ENCODE measurements around the gene EIF4G3.

GRCh38 chr1:21156019-21156418 is 20.7 kb downstream of the EIF4G3 start:
- TF ChIP-seq, protein P1, sequence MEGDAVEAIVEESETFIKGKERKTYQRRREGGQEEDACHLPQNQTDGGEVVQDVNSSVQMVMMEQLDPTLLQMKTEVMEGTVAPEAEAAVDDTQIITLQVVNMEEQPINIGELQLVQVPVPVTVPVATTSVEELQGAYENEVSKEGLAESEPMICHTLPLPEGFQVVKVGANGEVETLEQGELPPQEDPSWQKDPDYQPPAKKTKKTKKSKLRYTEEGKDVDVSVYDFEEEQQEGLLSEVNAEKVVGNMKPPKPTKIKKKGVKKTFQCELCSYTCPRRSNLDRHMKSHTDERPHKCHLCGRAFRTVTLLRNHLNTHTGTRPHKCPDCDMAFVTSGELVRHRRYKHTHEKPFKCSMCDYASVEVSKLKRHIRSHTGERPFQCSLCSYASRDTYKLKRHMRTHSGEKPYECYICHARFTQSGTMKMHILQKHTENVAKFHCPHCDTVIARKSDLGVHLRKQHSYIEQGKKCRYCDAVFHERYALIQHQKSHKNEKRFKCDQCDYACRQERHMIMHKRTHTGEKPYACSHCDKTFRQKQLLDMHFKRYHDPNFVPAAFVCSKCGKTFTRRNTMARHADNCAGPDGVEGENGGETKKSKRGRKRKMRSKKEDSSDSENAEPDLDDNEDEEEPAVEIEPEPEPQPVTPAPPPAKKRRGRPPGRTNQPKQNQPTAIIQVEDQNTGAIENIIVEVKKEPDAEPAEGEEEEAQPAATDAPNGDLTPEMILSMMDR (conservative IDR thresholded peaks at IDR 0.05): no peak
- no peak for TF ChIP-seq ZFX (IDR thresholded peaks at IDR 0.05)

Data from C4-2B (cell line).